ENCODE data around the gene CXorf65. TPM values are rescaled to one million over a fixed set of nuclear protein-coding genes. Genes with fewer than 3 reads are reported as not detected.

Gene CXorf65
- total RNA-seq, 1 donor from 2014 or later: not detected

GRCh38 chrX:71128915-71129765 is 22.6 kb upstream of the CXorf65 start:
- DNase-seq (ENCODE audit: low spot score): peak; percentile 65
- peak overlapping the region; percentile 63 for H3K4me3 Mint-ChIP-seq (ENCODE audit: unreplicated experiment)
- peaks cover 16% of the 10 kb centered on the region for H3K4me1 Mint-ChIP-seq (ENCODE audit: unreplicated experiment)
- peaks cover 47% of the 10 kb centered on the region for H3K36me3 Mint-ChIP-seq (ENCODE audit: low read depth, unreplicated experiment)
- TF ChIP-seq CTCF (IDR thresholded peaks at IDR 0.05; ENCODE audit: unreplicated experiment): peak; percentile 62
- H3K27ac Mint-ChIP-seq (ENCODE audit: unreplicated experiment): no peak overlapping the region
- H3K27me3 Mint-ChIP-seq (ENCODE audit: unreplicated experiment): peaks cover 5% of the 10 kb centered on the region
- no peaks in the 10 kb centered on the region for H3K9me3 Mint-ChIP-seq (ENCODE audit: unreplicated experiment)

GRCh38 chrX:71128166-71128833 is 21.8 kb upstream of the CXorf65 start:
- peaks cover 16% of the 10 kb centered on the region for H3K4me1 Mint-ChIP-seq (ENCODE audit: unreplicated experiment)
- TF ChIP-seq CTCF (IDR thresholded peaks at IDR 0.05; ENCODE audit: unreplicated experiment): no peak
- H3K27ac Mint-ChIP-seq (ENCODE audit: unreplicated experiment): no peak overlapping the region
- no peak for DNase-seq (ENCODE audit: low spot score)
- peaks cover 50% of the 10 kb centered on the region for H3K36me3 Mint-ChIP-seq (ENCODE audit: low read depth, unreplicated experiment)
- H3K4me3 Mint-ChIP-seq (ENCODE audit: unreplicated experiment): peak overlapping the region; percentile 12
- H3K9me3 Mint-ChIP-seq (ENCODE audit: unreplicated experiment): no peaks in the 10 kb centered on the region
- peaks cover 5% of the 10 kb centered on the region for H3K27me3 Mint-ChIP-seq (ENCODE audit: unreplicated experiment)

DNA sequence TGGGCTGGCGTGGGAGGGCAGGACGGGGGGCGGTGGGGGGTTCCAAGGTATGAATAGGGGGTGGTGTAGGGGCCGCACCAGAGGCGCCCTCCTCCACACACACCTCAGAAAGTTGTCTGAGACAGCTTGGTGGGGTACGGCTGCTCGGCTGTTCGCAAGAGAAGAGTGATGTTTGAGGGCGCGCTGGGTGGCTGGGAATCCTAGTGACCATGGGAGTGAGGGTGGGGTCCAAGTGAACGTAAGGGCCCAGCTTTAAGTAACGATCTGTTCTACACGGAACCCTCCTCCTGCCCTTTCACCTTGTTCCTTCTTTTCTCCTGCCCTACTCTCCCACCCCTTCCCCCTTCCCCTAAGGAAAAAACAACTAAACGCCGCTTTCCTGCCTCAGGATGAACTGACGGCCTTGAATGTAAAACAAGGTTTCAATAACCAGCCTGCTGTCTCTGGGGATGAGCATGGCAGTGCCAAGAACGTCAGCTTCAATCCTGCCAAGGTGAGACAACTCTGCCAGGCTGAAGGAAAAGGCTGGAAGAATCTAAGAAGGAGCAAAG is 12.5 kb upstream of the CXorf65 start:
- no peak for TF ChIP-seq CTCF (IDR thresholded peaks at IDR 0.05; ENCODE audit: unreplicated experiment)
- H3K4me1 Mint-ChIP-seq (ENCODE audit: unreplicated experiment): no peaks in the 10 kb centered on the region
- DNase-seq (ENCODE audit: low spot score): no peak
- H3K9me3 Mint-ChIP-seq (ENCODE audit: unreplicated experiment): no peaks in the 10 kb centered on the region
- H3K27ac Mint-ChIP-seq (ENCODE audit: unreplicated experiment): no peak overlapping the region
- no peaks in the 10 kb centered on the region for H3K27me3 Mint-ChIP-seq (ENCODE audit: unreplicated experiment)
- peak overlapping the region; percentile 89 for H3K4me3 Mint-ChIP-seq (ENCODE audit: unreplicated experiment)
- peaks cover 21% of the 10 kb centered on the region for H3K36me3 Mint-ChIP-seq (ENCODE audit: low read depth, unreplicated experiment)

DNA sequence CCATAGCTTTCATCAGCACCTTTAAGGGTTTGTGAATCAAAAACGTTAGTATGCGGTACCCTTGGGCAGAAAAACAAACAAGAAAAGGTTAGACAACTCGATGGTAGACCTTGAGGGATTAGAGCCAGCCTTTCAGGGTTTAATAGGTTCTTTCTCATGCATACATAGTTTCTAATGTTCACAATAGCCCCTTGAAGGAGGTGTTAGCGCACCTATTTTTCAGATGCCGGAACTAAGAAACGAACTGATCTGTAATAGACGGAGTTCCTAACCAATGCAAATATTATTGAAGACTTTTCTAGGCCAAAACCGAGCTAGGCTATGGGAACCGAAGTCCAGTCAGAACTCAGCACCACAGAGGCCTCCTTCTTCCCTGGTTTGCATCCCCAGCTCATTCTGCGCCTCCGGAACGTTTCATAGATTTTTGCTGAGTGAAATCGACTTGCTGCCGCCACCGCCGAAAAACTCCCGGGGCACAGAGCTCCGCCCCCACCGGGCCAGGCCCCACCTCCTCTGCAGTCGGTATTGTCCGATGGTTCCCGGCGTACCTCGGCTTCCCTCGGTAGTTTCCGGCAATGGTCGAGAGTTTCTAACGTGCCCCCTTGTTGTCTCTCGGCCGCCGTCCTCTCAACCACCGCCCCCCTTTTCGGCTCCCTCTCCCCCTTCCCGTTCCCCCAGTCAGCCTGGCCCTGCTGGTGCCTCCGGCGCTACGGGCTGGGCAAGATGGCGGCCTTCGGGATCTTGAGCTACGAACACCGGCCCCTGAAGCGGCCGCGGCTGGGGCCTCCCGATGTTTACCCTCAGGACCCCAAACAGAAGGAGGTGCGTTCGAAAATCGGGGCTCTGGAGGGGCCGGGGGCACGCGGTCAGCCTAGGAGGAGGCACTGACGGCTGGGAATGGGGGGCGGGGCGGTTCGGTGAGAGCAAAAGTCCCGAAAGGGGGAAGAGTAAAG is 11.8 kb upstream of the CXorf65 start, which contains the start of gene MED12:
TSS of gene MED12 (plus strand) at position 565 of the 953 bp plus-strand sequence. CDS start at position 724, 159 bp downstream.
- H3K9me3 Mint-ChIP-seq (ENCODE audit: unreplicated experiment): no peaks in the 10 kb centered on the region
- no peaks in the 10 kb centered on the region for H3K27me3 Mint-ChIP-seq (ENCODE audit: unreplicated experiment)
- H3K4me3 Mint-ChIP-seq (ENCODE audit: unreplicated experiment): peak within 1 kb of the TSS; percentile 89
- no peak within 1 kb of the TSS for H3K27ac Mint-ChIP-seq (ENCODE audit: unreplicated experiment)
- TF ChIP-seq CTCF (IDR thresholded peaks at IDR 0.05; ENCODE audit: unreplicated experiment): no peak
- peak; percentile 72 for DNase-seq (ENCODE audit: low spot score)
- peaks cover 18% of the 10 kb centered on the region for H3K36me3 Mint-ChIP-seq (ENCODE audit: low read depth, unreplicated experiment)
- H3K4me1 Mint-ChIP-seq (ENCODE audit: unreplicated experiment): no peaks in the 10 kb centered on the region

Measured in endothelial cell (in vitro differentiated cells).